ENCODE results near the gene ZNF407.

- no peak for TF ChIP-seq CTCF (conservative IDR thresholded peaks at IDR 0.05; ENCODE audit: low read depth in 2 of 2)
- no peak for TF ChIP-seq ZNF331 (CRISPR knock-in tag; IDR thresholded peaks at IDR 0.05; ENCODE audit: low read depth)
- no peak for TF ChIP-seq STAT1 (IDR thresholded peaks at IDR 0.05; ENCODE audit: unreplicated experiment)
- no peak for TF ChIP-seq ETS1 (IDR thresholded peaks at IDR 0.05)
- TF ChIP-seq POLR2AphosphoS5 (IDR thresholded peaks at IDR 0.05; ENCODE audit: low read depth) = no peak
- no peak for TF ChIP-seq EZH2 (IDR thresholded peaks at IDR 0.05; ENCODE audit: low read depth, unreplicated experiment)
- TF ChIP-seq EZH2phosphoT487 (IDR thresholded peaks at IDR 0.05; ENCODE audit: unreplicated experiment) = no peak
- no peak for TF ChIP-seq JUNB (IDR thresholded peaks at IDR 0.05; ENCODE audit: unreplicated experiment)
- no peak for TF ChIP-seq REST (IDR thresholded peaks at IDR 0.05; ENCODE audit: unreplicated experiment)
Observed at GRCh38 chr18:74895686-74896085, 298.0 kb downstream of the ZNF407 start.
